Measurements from ENCODE around the gene IDI2.

Gene IDI2

DNA sequence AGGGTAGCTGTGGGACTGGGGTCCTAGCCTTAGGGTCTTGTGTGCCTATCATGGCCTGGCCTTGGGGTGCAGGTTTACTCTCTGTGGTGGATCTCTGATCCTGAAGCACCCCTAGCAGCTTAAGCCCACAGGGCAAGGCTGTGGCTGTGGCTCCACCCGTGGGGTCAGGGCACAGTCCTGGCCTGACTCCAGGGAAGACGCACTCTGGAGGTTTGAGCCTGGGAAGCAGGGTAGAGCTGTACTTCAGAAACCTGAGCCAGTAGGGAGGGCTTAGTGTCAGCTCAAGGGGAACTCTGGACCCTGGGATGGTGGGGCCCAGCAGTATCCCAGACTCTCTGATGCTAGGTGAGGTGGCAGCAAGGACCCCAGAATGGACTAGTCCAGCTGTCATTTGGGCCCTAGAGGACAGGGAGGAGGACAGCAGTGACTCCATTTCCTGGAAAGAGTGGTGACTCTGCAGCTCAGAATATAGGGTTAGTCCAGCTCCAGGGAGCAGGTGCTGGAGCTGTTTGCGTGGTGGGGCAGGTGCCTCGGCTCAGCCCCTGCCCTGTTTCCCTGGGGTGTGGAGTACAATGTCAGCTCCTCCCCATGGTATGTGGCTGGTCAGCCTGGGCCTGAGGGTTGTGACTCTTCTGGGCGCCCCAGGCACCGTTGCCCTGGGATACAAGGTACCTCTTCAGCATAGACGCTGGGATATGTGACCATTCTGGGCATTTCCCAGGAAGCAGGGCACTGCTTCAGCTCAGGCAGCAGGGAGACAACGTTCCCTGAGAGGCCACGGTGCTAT, 21.6 kb downstream of the IDI2 start:
- DNase-seq: no peak

DNA sequence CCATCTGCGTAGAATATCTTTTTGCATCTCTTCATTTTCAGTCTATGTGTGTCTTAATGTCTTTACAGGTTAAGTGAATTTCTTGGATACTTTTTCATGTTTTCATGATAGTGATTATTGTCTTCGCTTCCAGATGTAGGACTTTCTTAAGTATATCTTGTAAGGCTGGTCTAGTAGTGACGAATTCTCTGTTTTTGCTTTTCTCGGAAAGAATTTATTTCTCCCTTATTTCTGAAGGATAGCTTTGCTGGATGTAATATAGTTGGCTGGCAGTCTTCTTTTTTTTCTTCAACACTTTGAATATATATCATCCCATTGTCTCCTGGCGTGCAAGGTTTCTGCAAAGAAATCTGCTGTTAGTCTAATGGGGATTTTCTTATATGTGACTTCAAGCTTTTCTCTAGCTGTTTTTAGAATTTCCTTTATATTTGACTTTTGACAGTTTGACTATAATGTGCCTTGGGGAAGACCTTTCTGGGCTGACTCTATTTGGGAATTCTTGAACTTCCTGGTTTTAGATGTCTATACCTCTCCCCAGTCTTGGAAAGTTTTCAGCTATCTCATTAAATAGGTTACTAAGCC, 23.1 kb downstream of the IDI2 start:
- DNase-seq: no peak

DNA sequence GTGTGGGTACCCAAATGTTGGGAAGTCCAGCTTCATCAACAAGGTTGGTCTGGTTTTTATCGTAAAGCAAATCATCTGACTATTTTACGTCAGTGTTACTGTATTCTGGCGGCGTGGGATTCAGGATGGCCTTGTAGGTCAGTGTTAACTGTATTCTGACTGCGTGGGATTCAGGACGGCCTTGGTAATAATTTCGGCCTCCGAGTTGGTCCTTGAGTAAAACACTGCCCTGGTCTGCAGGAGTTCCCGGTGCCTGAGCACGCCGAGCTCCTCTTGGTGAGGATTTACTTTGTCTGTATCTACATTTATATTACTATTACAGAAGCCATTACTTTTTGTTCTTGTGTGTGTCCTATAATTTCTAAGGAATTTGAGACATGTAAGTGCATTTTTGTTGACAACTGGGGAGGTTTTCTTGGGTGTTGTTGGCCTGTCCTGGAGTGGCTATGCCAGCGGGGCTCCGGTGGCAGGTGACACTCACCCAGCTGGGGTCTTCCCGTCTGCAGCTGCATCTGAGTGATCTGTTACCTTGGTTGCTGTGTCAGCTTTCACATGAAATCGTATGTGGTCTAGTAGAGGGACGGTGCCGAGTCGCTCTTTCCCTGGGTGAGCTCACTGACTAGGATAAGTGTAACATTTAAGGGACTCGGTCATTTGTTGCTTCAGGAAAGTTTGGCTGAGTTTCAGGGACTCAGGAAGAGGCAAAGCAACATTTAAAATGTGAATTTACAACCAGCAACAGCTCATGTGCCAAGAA, 28.2 kb downstream of the IDI2 start:
- DNase-seq: no peak

DNA sequence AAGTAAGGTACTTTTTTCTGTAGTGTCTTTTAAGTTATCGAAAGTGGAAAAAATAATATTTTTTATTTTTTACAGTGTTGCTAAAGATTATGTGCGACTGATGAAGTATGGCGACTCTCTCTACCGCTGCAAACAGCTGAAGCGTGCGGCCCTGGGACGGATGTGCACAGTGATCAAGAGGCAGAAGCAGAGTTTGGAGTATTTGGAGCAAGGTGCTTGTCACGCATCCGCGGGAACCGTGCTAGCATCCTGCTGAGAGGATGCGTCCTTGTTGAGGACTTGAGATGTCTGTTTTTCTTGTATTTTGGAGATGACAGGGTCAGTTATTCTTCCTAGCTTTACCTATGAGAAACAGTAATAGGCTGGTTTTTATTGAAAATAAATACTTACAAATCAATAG, 29.6 kb downstream of the IDI2 start:
- no peak for DNase-seq

DNA sequence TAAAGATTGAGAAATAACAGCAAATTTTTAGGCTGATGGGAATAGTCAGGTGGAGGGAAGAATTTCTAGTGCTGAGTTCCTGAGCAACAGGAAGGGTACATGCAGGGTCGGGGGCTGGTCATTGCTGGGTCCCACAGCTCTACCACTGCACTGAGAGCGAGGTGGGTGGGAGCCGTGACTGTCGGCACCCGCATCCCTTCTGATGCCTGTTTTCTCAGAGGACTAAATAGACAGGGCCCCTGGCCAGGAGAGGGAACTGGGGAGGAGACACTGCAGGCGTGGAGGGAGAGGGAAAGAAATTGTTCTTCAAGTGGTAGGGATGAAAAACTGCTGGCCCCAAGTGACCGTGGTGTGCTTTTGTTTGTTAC, 30.1 kb downstream of the IDI2 start:
- DNase-seq: no peak

DNA sequence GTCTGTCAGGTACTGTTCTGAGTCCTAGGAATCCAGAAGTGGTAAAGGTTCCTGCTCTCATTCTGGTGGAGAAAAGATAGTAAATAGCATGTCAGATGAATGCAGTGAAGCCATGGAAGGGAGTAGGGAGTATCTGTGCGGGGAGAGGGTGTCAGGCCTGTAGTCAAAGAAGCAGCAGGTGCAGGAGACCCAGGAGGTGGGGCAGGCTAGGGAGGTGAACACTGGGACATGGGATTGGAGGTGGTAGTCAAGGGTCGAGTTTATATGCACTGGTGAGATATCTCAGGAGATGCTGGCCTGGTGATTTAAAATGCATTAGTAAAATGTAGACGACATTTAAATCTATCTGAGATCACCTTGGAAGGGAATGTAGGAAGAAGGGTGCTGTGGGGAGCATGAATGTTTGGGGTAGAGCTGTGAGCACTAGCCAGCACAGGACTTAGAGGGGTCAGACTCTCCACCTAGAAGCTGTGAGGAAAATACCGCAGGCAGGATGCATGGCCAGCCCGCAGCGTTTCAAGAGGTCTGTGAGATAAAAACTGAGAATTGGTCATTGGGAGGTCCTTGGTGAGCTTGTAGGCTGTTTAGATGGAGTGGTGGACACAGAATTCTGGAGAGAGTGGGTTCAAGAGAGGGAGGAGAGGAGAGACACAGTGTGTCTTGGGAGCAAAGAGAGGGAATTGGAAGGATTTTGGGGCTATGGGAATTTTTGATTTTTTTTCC, 30.7 kb downstream of the IDI2 start:
- no peak for DNase-seq

DNA sequence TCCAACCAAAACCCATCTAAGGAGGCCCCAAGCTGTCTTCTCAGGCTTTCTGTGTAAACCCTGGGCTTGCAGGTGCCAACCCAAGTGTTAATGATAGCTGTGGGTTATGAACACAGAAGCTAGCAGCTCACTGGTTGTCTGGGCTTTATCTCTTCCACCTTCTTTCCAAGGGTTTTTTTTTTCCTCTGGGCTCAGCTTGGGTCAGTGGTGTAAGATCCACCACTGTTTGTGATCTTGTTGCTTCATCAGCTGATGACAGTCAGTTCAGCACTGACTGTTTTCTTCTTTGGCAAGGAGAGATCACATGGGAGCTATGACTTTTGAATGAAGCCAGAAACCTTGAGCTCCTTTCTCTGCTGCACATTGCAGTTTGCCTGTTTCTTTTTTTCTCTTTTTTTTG, 32.8 kb downstream of the IDI2 start:
- DNase-seq: no peak

DNA sequence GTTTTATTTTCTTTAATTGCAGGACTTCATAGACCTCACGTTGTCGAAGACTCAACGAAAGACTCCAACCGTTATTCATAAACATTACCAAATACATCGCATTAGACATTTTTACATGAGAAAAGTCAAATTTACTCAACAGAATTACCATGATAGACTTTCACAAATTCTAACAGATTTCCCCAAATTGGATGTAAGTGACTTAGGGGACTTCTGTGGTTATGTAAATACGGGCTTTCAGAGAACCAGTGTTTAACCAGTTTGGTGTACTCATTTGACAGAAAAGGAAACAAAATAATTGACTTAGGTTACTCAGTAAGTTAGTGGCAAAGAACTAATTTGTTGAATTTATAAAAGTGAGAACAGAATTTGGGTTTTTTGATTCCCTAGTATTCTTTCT, 33.2 kb downstream of the IDI2 start:
- DNase-seq: no peak

DNA sequence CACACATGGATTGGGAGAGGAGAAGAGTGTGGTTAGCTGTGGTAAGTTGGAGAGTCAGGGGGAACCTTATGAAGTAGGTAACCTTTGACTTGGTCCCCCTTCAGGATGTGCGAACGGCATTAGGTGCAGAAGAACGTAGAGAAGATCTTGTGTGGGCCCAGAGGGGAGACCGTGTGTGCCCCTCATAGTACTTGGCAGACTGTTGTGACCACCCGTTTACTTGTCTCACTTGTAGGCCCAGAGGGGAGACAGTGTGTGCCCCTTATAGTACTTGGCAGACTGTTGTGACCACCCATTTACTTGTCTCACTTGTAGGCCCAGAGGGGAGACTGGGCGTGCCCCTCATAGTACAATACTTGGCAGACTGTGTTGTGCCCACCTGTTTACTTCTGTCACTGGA, 34.9 kb downstream of the IDI2 start:
- no peak for DNase-seq

DNA sequence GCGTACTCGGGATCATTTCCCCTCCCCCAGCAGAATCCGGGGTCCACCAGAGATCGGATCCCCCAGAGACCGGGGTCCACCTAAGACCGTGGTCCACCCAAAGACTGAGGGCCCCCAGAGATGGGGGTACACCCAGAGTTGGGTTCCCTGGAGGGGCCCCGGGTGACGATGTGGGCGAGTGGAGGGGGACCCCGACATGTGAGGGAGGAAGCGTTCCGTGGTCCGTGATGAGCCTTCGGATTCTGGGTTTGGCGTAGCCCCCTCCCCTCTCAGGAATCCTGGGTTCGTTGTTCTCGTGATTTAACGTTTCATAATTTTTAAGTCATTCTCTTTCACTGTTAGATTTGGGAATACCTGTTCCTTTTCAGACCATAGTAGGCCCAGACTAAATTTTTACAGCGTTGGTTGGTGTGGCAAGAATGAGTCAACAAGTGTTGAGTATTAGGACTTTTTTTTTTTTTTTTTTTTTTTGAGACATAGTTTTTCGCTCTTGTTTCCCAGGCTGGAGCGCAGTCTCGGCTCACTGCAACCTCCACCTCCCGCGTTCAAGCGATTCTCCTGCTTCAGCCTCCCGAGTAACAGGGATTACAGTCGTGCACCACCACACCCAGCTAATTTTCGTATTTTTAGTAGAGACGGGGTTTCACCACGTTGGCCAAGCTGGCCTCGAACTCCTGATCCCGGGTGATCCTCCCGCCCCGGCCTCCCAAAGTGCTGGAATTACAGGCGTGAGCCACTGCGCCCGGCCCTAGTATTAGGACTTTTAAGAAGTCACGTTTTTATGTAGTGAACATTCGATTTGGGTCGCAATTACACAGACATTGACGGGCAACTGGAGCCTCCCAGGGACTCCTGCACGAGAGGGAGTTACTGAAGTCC, 36.8 kb downstream of the IDI2 start:
- no peak for DNase-seq

DNA sequence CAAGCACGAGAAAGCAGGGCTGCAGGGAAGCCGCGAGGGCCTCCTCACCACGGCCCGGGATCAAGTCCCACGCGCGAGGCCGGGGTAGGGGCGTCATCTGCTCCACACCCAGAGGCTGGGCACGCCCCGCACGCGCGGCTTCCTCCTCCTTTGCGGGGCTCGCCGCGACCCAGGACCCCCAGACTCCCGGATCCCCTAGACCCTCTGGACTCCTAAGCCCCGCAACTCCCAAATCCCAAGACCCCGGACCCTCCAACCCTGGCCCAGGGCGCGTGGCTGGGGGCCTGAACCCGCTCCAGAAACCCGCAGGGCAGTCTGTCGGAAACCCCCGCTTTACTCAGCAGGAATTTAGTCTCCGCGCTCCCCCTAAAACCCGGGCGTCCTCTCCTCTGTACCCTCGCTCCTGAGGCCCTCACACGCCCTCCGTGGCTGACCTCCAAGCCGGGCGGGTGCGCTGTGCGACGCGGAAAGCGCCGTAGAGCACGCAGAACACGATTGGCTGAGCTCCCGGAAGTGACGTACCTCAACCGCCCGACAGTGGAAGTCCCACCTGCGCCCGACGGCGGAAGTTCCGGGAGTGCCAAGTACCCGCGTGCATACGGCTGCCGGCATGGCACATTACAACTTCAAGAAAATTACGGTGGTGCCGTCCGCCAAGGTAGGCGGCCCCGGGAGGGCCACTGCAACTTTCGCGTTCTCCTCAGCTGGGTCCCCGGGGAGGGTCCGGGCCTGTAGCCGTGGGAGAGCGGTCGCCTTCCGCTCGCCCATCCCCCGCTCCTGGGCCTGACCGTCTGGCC, 37.6 kb downstream of the IDI2 start, which contains the start of gene GTPBP4:
TSS of gene GTPBP4 (plus strand) at position 565 of the 797 bp plus-strand sequence. CDS start at position 611, 46 bp downstream.
- DNase-seq: peak; percentile 98

DNA sequence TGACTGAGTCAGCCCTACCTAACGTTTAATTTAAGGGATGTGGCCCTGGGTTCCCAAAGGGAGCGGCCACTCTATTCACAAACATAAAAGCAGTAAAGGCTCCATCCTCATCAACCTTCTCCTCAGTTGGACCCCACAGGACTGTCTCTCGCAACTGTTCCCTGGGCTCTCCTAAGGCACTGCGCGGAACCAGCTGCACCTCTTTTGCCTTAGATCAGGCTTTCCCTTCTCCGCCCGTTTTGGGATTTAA, 38.1 kb downstream of the IDI2 start:
- DNase-seq: no peak

DNA sequence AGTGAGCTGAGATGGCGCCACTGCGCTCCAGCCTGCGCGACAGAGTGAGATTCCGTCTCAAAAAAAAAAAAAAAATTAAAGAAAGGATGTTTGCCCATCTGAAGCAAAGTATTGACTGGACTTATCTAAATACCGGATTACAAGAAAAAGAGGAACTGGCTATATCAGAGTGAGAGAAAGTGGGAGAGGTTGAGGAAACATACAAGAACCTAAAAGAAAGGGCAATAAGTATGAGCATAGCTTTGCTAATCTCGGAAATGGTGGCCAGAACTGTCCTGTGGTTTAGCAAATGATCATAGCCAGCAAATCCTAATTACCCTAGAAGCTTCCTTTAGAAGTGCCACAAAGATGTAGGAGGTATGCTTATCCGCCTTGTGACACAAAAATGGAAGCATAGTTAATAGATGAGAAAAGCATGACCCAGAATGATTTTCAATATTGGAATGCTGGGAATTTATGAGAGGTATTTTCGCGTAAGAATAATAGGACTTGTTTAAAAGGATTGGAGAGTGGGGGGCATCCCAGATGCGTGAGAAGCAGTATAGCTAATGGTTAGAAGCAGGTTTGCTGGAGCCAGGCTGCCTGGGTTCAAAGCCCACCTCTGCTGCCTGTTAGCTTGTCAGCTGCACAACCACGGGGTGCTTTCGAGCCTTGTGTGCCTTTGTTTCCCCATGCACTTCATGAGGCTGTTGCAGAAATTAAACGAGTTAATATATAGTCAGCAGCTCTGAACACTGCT, 38.6 kb downstream of the IDI2 start:
- no peak for DNase-seq

DNA sequence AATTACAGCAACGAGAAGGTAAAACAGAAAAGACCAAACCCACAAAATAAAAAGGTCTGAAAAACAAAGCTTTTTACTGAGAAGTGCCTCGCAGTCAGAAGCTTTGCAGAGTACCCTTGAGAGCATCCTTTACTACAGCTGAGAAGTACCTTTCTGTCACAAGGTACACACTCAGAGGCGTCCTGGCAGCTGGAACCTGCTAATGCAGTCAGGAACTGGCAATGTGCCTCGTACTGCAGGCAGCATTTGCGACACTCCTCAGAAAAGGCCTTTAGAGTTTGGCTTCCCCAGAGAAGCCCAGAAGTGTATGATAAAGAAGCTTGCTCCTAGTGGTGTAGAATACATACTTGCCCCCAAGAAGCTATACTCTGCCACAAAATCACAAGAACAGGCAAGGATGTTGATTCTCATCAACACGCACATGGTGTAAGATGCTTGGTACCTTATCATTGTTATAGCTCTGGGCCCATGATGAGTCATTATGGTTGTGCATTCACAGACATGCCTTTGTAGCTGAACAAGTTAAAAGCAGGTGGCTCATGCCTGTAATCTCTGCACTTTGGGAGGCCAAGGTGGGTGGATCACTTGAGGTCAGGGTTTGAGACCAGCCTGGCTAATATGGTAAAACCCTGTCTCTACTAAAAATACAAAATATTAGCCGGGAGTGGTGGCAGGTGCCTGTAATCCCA, 39.4 kb downstream of the IDI2 start:
- no peak for DNase-seq

DNA sequence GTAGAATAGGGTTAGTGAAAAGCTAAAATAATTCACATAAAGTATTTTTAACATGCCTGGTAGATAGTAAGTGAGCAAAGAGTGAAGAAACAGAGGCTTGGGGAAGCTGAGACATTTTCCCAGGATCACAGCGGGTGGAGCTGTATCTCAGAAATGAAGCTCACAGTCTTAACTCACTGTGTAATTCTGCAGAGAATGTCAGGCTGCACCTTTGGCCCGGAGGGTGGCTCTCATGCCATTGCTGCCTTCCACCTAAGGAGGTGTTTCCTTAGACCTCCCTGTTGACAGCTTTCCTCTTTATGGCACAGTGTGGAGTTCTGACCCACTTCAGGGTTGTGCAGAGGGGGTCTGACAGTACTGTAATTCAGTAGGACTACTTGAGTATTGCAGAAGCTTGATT, 40.3 kb downstream of the IDI2 start:
- DNase-seq: no peak

DNA sequence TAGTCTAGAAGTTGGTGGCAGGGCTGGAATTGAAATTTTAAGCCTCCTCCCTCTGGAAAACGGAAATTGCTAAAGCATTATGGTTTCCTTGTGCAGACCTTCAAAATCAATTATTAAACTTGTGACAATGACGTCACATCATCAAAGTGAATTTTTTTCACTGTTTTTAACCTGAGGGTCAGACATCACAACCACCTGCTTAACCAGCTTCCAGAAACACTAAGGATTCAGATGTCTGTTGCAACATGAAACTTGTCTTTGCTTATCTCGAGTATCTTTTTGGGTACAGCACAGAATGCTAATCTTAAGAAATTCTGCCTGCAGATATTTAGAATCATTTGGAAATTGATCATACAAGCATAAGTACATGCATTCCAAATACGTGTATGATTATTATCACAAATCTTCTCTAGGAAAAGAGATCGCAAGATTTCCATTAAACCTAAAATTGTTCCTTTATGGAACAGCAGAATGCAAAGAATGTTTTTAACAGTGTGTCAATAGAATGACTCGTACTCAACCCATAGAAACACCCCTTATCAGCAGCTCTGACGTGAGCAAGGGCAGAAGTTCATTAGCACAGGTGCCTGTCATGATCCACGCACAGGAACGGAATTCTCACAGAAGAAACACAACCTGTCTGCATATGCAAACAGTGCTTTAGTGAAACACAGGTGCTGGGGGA, 41.5 kb downstream of the IDI2 start:
- no peak for DNase-seq

DNA sequence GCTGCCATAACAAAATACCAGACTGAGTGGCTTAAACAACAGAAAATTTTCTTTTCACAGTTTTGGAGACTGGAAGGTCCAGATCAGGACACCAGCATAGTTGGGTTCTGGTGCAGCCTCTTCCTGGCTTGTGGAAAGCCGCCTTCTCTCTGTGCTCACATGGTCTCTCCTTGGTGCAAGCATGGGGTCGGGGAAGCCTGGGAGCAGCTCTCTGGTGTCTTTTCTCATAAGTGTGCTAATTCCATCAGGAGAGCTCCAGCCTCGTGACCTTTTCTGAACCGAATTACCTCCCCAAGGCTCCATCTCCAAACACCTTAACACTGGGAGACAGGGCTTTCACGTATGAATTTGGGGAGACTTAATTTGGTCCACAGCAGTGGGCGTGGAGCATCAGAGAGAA, 42.3 kb downstream of the IDI2 start:
- DNase-seq: no peak

DNA sequence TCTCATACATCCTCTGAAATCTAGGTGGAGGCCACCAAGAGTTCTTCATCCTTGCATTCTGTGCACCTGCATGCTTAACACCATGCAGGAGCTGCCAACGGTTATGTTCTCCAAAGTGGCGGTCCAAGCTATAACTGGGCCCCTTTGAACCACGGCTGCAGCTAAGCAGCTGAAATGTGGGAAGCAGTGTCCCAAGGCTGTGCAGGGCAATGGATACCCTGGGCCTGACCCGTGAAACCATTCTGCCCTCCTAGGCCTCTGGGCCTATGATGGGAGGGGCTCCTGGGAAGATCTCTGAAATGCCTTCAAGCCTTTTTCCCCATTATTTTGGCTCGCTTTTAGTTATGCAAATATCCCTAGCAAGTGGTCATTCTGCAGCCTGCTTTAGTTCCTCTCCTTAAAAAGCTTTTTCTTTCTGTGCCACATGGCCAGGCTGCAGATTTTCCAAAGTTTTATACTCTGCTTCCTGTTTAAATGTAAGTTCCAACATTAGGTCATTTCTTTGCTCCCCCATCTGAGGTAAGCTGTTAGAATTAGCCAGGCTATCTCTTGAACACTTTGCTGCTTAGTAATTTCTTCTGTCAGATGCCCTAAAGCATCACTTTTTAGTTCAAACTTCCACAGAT, 45.1 kb downstream of the IDI2 start:
- no peak for DNase-seq

DNA sequence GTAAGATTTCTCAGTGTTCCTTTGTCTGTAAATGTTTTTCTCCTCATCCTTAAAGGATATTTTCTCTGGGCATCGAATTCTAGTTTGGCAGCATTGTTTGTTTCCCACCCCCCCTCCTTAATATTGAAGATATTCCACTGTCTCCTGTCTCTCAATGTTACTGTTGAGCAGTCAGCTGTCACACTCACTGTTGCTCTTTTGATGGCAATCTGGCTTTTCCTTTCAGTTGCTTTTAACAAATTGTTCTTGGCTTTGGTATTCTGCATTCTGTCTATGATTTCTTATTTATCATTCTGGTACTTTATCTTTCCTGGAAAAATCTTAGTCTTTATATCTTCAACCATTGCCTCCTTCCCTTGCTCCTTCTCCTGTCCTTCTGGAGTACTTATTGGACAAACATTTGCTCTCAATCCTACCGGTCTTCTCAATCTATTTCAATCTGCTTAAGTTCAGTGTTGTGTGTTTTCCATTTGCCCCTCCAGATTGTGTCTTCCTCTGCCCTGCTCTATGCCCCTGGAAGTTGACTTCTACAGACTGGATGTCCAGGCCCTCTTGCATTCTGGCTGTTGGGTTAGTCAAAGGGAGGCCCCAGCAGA, 46.7 kb downstream of the IDI2 start:
- DNase-seq: no peak

Measured in midbrain (tissue), 1 donor.